ENCODE data around the gene MACROD2. TPM values are rescaled to one million over a fixed set of nuclear protein-coding genes. Genes with fewer than 3 reads are reported as not detected.
"Not testable (repeated sequence)": the region's sequence is repeated elsewhere in the genome, so short reads cannot be mapped to it uniquely, and the experiment has no call there.

Gene MACROD2
- total RNA-seq, 2 experiments from 2014 or later: not detected

GRCh38 chr20:15776770-15777466, 1781.6 kb downstream of the MACROD2 start:
- Mint-ChIP-seq H3K27ac (no peak overlapping the region), H3K9me3 (peaks cover 2% of the 10 kb centered on the region), H3K27me3 (no peaks in the 10 kb centered on the region), H3K4me1 (no peaks in the 10 kb centered on the region), H3K4me3 (no peak overlapping the region), H3K36me3 (ENCODE audit: low read depth) (no peaks in the 10 kb centered on the region)
- ChIA-PET CTCF (no interaction called here), POLR2A (no interaction called here)
- no peak for DNase-seq

- CTCF ChIA-PET: no interaction called here
- Mint-ChIP-seq H3K36me3 (ENCODE audit: low read depth) (no peaks in the 10 kb centered on the region), H3K4me1 (no peaks in the 10 kb centered on the region), H3K9me3 (peaks cover 6% of the 10 kb centered on the region), H3K4me3 (no peak overlapping the region), H3K27me3 (no peaks in the 10 kb centered on the region), H3K27ac (no peak overlapping the region)
- no peak for DNase-seq
- POLR2A ChIA-PET: no interaction called here
These were observed 1788.7 kb downstream of the MACROD2 start for GRCh38 chr20:15784020-15784419.

GRCh38 chr20:15789079-15789478, 1793.8 kb downstream of the MACROD2 start:
- ChIA-PET POLR2A (no interaction called here), CTCF (no interaction called here)
- Mint-ChIP-seq H3K36me3 (ENCODE audit: low read depth) (no peaks in the 10 kb centered on the region), H3K27me3 (no peaks in the 10 kb centered on the region), H3K9me3 (peaks cover 4% of the 10 kb centered on the region), H3K4me1 (no peaks in the 10 kb centered on the region), H3K27ac (no peak overlapping the region), H3K4me3 (no peak overlapping the region)
- DNase-seq: no peak

- H3K27ac Mint-ChIP-seq: no peak overlapping the region
- no peaks in the 10 kb centered on the region for H3K27me3 Mint-ChIP-seq
- DNase-seq: no peak
- no peak overlapping the region for H3K4me3 Mint-ChIP-seq
- H3K4me1 Mint-ChIP-seq: no peaks in the 10 kb centered on the region
- H3K36me3 Mint-ChIP-seq (ENCODE audit: low read depth): no peaks in the 10 kb centered on the region
- CTCF ChIA-PET: no interaction called here
- POLR2A ChIA-PET: no interaction called here
- peaks cover 2% of the 10 kb centered on the region for H3K9me3 Mint-ChIP-seq
These were observed 1797.5 kb downstream of the MACROD2 start for GRCh38 chr20:15792855-15793254.

DNA sequence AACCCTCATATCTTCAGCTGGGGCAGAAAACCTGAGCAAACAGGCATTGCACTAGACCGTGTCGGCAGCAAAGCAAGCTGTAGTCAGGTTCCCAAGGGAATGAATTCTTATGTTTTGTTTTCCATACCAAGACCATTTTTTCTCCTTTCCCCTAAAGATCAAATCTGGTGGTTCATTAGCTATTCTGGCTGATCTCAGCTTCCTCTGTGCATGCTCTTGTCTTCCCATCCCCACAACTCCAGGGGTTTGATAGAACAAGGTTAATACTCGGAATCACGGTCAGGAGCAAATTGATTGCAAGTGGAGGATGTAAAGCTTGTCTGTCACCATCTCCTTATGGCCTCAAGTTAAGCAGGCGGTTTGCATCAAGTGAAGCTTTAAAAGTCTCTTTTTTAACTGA, 1799.1 kb downstream of the MACROD2 start:
- CTCF ChIA-PET: no interaction called here
- H3K4me3 Mint-ChIP-seq: no peak overlapping the region

GRCh38 chr20:15795305-15796019, 1800.1 kb downstream of the MACROD2 start:
- Mint-ChIP-seq H3K9me3 (peaks cover 7% of the 10 kb centered on the region), H3K4me1 (no peaks in the 10 kb centered on the region), H3K27ac (no peak overlapping the region), H3K4me3 (no peak overlapping the region), H3K36me3 (ENCODE audit: low read depth) (no peaks in the 10 kb centered on the region), H3K27me3 (no peaks in the 10 kb centered on the region)
- ChIA-PET CTCF (no interaction called here), POLR2A (no interaction called here)
- no peak for DNase-seq

More for the DNA sequence above, 1799.1 kb downstream of the MACROD2 start:
- Mint-ChIP-seq H3K27me3 (no peaks in the 10 kb centered on the region), H3K36me3 (ENCODE audit: low read depth) (no peaks in the 10 kb centered on the region), H3K27ac (no peak overlapping the region), H3K4me1 (no peaks in the 10 kb centered on the region), H3K9me3 (peaks cover 2% of the 10 kb centered on the region)
- POLR2A ChIA-PET: no interaction called here
- no peak for DNase-seq

GRCh38 chr20:15799871-15800270, 1804.6 kb downstream of the MACROD2 start:
- H3K27me3 Mint-ChIP-seq: no peaks in the 10 kb centered on the region
- H3K4me1 Mint-ChIP-seq: no peaks in the 10 kb centered on the region
- no peaks in the 10 kb centered on the region for H3K36me3 Mint-ChIP-seq (ENCODE audit: low read depth)
- no peak for DNase-seq
- ChIA-PET CTCF (no interaction called here), POLR2A (no interaction called here)
- peaks cover 7% of the 10 kb centered on the region for H3K9me3 Mint-ChIP-seq
- no peak overlapping the region for H3K4me3 Mint-ChIP-seq
- no peak overlapping the region for H3K27ac Mint-ChIP-seq

- Mint-ChIP-seq H3K27me3 (no peaks in the 10 kb centered on the region), H3K4me3 (no peak overlapping the region), H3K36me3 (ENCODE audit: low read depth) (no peaks in the 10 kb centered on the region), H3K9me3 (peaks cover 10% of the 10 kb centered on the region), H3K27ac (no peak overlapping the region), H3K4me1 (no peaks in the 10 kb centered on the region)
- CTCF ChIA-PET: no interaction called here
- DNase-seq: no peak
- POLR2A ChIA-PET: no interaction called here
These were observed 1806.7 kb downstream of the MACROD2 start for GRCh38 chr20:15802020-15802419.

DNA sequence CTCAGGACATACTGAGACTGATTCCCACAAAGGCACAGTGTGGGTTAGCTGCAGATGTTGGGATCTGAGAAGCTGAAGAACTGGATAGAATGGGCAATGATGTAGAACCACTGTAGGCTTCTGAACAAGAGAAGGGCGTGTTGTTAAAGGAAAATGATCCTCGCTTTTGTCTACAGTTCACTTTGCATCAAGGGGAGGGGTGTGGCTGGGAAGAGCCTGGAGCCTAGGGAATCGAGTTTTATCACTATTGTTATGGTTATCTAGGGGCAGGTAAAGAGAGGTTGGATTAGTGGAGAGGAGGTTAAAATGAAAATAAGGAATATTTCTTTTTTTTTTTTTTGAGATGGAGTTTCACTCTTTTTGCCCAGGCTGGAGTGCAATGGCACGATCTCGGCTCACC, 1809.8 kb downstream of the MACROD2 start:
- no peak overlapping the region for H3K27ac Mint-ChIP-seq
- no peak overlapping the region for H3K4me3 Mint-ChIP-seq
- no peaks in the 10 kb centered on the region for H3K4me1 Mint-ChIP-seq
- CTCF ChIA-PET: no interaction called here
- POLR2A ChIA-PET: no interaction called here
- H3K9me3 Mint-ChIP-seq: peaks cover 11% of the 10 kb centered on the region
- no peak for DNase-seq
- H3K27me3 Mint-ChIP-seq: no peaks in the 10 kb centered on the region
- no peaks in the 10 kb centered on the region for H3K36me3 Mint-ChIP-seq (ENCODE audit: low read depth)

- no peak overlapping the region for H3K27ac Mint-ChIP-seq
- H3K36me3 Mint-ChIP-seq (ENCODE audit: low read depth): no peaks in the 10 kb centered on the region
- DNase-seq: no peak
- ChIA-PET POLR2A (no interaction called here), CTCF (no interaction called here)
- H3K4me1 Mint-ChIP-seq: no peaks in the 10 kb centered on the region
- no peaks in the 10 kb centered on the region for H3K27me3 Mint-ChIP-seq
- H3K9me3 Mint-ChIP-seq: peaks cover 11% of the 10 kb centered on the region
- no peak overlapping the region for H3K4me3 Mint-ChIP-seq
These were observed 1810.8 kb downstream of the MACROD2 start for GRCh38 chr20:15806105-15806504.

- Mint-ChIP-seq H3K4me3 (no peak overlapping the region), H3K9me3 (peaks cover 11% of the 10 kb centered on the region)
- CTCF ChIA-PET: no interaction called here
These were observed 1812.0 kb downstream of the MACROD2 start for GRCh38 chr20:15807271-15807670.

GRCh38 chr20:15807771-15808170, 1812.5 kb downstream of the MACROD2 start:
- H3K4me3 Mint-ChIP-seq; POLR2A ChIA-PET; H3K27ac Mint-ChIP-seq; CTCF ChIA-PET; H3K27me3 Mint-ChIP-seq; H3K36me3 Mint-ChIP-seq (ENCODE audit: low read depth); DNase-seq; H3K4me1 Mint-ChIP-seq: not testable (repeated sequence)
- peaks cover 11% of the 10 kb centered on the region for H3K9me3 Mint-ChIP-seq

More at GRCh38 chr20:15807271-15807670, 1812.0 kb downstream of the MACROD2 start:
- no peaks in the 10 kb centered on the region for H3K36me3 Mint-ChIP-seq (ENCODE audit: low read depth)
- no peak for DNase-seq
- POLR2A ChIA-PET: no interaction called here
- H3K27ac Mint-ChIP-seq: no peak overlapping the region
- no peaks in the 10 kb centered on the region for H3K4me1 Mint-ChIP-seq
- no peaks in the 10 kb centered on the region for H3K27me3 Mint-ChIP-seq

DNA sequence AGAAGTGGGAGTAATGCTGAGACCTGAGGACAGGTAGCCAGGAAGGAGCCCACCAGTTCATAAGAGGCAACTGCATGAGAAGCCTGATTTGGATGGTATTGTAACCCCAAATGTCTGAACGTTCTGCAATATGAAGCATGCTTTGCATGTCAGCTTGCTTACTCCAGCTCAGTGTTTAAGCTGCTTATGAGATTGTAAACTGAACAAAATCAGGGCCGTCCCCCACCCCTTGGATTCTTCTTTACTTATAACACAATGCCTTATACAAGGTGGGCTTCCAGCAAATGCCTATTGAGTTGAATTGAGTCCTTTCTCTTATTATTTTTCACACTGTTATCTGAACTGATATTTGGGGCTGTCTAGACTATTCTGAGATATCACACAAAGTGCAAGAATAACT, 1816.6 kb downstream of the MACROD2 start:
- no peak for DNase-seq
- no peak overlapping the region for H3K4me3 Mint-ChIP-seq
- ChIA-PET POLR2A (no interaction called here), CTCF (no interaction called here)
- no peaks in the 10 kb centered on the region for H3K27me3 Mint-ChIP-seq
- H3K4me1 Mint-ChIP-seq: no peaks in the 10 kb centered on the region
- H3K9me3 Mint-ChIP-seq: peaks cover 8% of the 10 kb centered on the region
- no peak overlapping the region for H3K27ac Mint-ChIP-seq
- H3K36me3 Mint-ChIP-seq (ENCODE audit: low read depth): no peaks in the 10 kb centered on the region

DNA sequence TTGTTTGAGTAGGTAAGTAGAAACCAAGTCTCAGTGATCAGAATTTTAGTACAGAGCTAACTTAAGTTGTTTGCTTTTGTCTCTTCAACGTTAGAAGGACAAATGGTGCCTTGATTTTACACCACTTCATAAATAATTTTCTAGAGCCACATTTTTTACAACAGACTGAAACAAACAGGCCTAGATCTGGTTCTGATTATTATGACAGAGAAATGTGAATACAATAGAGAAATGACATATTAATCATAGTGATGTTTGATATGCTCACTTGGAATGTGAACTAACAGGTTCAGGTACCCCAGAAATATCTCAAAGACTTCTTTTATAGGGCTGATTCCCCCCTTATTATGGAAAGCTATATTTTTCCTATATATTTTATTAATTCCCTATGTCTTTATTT, 1817.4 kb downstream of the MACROD2 start:
- no peak overlapping the region for H3K27ac Mint-ChIP-seq
- no peak for DNase-seq
- POLR2A ChIA-PET: no interaction called here
- CTCF ChIA-PET: no interaction called here
- H3K4me1 Mint-ChIP-seq: no peaks in the 10 kb centered on the region
- H3K27me3 Mint-ChIP-seq: no peaks in the 10 kb centered on the region
- no peak overlapping the region for H3K4me3 Mint-ChIP-seq
- peaks cover 7% of the 10 kb centered on the region for H3K9me3 Mint-ChIP-seq
- H3K36me3 Mint-ChIP-seq (ENCODE audit: low read depth): no peaks in the 10 kb centered on the region

Data from activated CD4-positive, alpha-beta memory T cell treated with anti-CD3 and anti-CD28 coated beads, Interleukin-2, amount 10 ng/mL, durations not matched to agents 7 days and 5 days (primary cell).